ENCODE data around the gene PPP2R3A. TPM values are rescaled to one million over a fixed set of nuclear protein-coding genes. Genes with fewer than 3 reads are reported as not detected.
A peak's percentile ranks its signal among the peaks of the same experiment; 100 is the strongest.

Gene PPP2R3A
- total and polyA plus RNA-seq, 2 of the 4 experiments (the other 2 are of a cell fraction): 11.3 to 37.3 TPM

DNA sequence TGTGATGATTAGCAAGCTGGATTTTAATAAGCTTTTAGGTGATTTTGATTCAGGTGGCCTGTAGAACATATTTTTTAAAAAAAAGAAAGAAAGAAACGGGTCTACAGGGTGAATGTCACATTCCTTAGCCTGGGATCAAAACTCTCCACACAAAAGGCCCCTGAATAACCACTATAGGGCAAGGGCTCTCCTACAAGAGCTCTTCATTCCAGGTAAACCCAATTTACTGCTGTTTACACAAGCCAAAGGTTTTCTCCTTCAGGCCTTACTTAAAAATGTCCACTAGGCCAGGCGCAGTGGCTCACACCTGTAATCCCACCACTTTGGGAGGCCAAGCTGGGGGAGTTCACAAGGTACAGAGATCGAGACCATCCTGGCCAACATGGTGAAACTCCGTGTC is 222.3 kb downstream of the PPP2R3A start:
- H2AK9ac ChIP-seq (replicated peaks; ENCODE audit: low read depth, low read length, poor library complexity): no peak overlapping the region
- peaks cover 23% of the 10 kb centered on the region for H3K9me1 ChIP-seq (ENCODE audit: insufficient read depth, low read length)
- H2BK120ac ChIP-seq (ENCODE audit: low read depth, low read length): no peak overlapping the region
- in situ Hi-C loops (cut with MboI; ENCODE audit: low sequenced_read_pairs) (no loop called here), dilution Hi-C loops (cut with HindIII; ENCODE audit: low sequenced_read_pairs, unreplicated experiment) (no loop called here), intact Hi-C loops (cut with micrococcal nuclease) (loop anchor here (2.0 kb wide), 1 partner anchor 37 kb away; no protein-coding TSS in a partner anchor)
- no peak overlapping the region for H2AFZ ChIP-seq (replicated peaks; ENCODE audit: low read length, poor library complexity)
- H4K8ac ChIP-seq (ENCODE audit: low read depth in 2 of 2, low read length in 2 of 2): no peak overlapping the region
- no peak overlapping the region for H4K5ac ChIP-seq (ENCODE audit: low read depth, low read length)
- no peaks in the 10 kb centered on the region for H3K27me3 ChIP-seq (ENCODE audit: control insufficient read depth, insufficient read depth, low read length)
- peak overlapping the region; percentile 53; the same call in 1 of the 2 replicates for H3K23ac ChIP-seq (ENCODE audit: low read depth, low read length)
- no peak overlapping the region for H2AK5ac ChIP-seq (ENCODE audit: low read depth, low read length)
- H3K4ac ChIP-seq (ENCODE audit: low read depth, low read length): no peak overlapping the region
- H3K18ac ChIP-seq (ENCODE audit: low read depth, low read length): no peak overlapping the region
- DNase-seq (no peak), ATAC-seq (ENCODE audit: low read depth) (no peak)
- no peak overlapping the region for H3K56ac ChIP-seq (ENCODE audit: extremely low read depth, insufficient read depth, low read length)
- TF ChIP-seq, protein P1, sequence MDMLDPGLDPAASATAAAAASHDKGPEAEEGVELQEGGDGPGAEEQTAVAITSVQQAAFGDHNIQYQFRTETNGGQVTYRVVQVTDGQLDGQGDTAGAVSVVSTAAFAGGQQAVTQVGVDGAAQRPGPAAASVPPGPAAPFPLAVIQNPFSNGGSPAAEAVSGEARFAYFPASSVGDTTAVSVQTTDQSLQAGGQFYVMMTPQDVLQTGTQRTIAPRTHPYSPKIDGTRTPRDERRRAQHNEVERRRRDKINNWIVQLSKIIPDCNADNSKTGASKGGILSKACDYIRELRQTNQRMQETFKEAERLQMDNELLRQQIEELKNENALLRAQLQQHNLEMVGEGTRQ (IDR thresholded peaks at IDR 0.05; ENCODE audit: low read depth, low read length): no peak
- TF ChIP-seq BHLHE40 (IDR thresholded peaks at IDR 0.05; ENCODE audit: low read depth, low read length) (no peak), RFX5 (IDR thresholded peaks at IDR 0.05; ENCODE audit: low read depth, low read length) (no peak), NFE2L2 (IDR thresholded peaks at IDR 0.05; ENCODE audit: low read depth, low read length) (no peak), POLR2A (IDR thresholded peaks at IDR 0.05; ENCODE audit: low read depth, low read length) (no peak), FOS (IDR thresholded peaks at IDR 0.05; ENCODE audit: low read depth, low read length) (no peak), SMC3 (IDR thresholded peaks at IDR 0.05; ENCODE audit: low read depth, low read length) (no peak), CHD1 (IDR thresholded peaks at IDR 0.05; ENCODE audit: low read depth, low read length) (no peak), MAZ (IDR thresholded peaks at IDR 0.05; ENCODE audit: borderline replicate concordance, low read depth, low read length) (no peak), MAFK (IDR thresholded peaks at IDR 0.05; ENCODE audit: low read depth, low read length) (no peak)
- no peak overlapping the region for H3K4me3 ChIP-seq (ENCODE audit: insufficient read depth, low read depth, low read length)
- H3K4me1 ChIP-seq (ENCODE audit: control insufficient read depth, insufficient read depth, low read length): peaks cover 13% of the 10 kb centered on the region
- H3K36me3 ChIP-seq (ENCODE audit: control insufficient read depth, insufficient read depth, low read length): no peaks in the 10 kb centered on the region
- BruUV-seq (replicated peaks): no TSS peak
- no peaks in the 10 kb centered on the region for H3K9me3 ChIP-seq (ENCODE audit: control insufficient read depth, insufficient read depth, low read length)
- no peak overlapping the region for H2BK20ac ChIP-seq (ENCODE audit: low read depth, low read length)
- H3K27ac ChIP-seq (ENCODE audit: insufficient read depth, low read length): no peak overlapping the region
- H4K91ac ChIP-seq (ENCODE audit: insufficient read depth, low read depth, low read length): no peak overlapping the region
- WGBS, 2 experiments (ENCODE audit: extremely low coverage in 2 of 2, insufficient read length in 1 of 2): 100% methylated on average over 2 of the region's 4 CpGs; no CpG with 5 or more reads in 1 of the 2 experiments
- H4K20me1 ChIP-seq (ENCODE audit: insufficient read depth, low read length): peaks cover 95% of the 10 kb centered on the region
- no peak overlapping the region for H2BK5ac ChIP-seq (ENCODE audit: low read depth, low read length, poor library complexity, severe bottlenecking)
- CTCF ChIA-PET: no interaction called here
- peaks cover 0 to 14% of the 10 kb centered on the region in 2 experiments; a peak in 1 of 4 replicates for H3K79me1 ChIP-seq (ENCODE audit: low read depth in 1 of 2, low read length in 2 of 2)
- H3K14ac ChIP-seq (replicated peaks; ENCODE audit: low read depth, low read length): no peak overlapping the region
- no peak overlapping the region for H3K9ac ChIP-seq (ENCODE audit: low read depth, low read length)
- POLR2A ChIA-PET (ENCODE audit: unreplicated experiment): no interaction called here
- no peak overlapping the region for H3K4me2 ChIP-seq (ENCODE audit: low read depth, low read length)
- no peak overlapping the region for H2BK15ac ChIP-seq (ENCODE audit: low read depth, low read length)
